Mesothelial cell of epicardium (in vitro differentiated cells): Measurements from ENCODE around the gene PCDH19. TPM values are rescaled to one million over a fixed set of nuclear protein-coding genes. Genes with fewer than 3 reads are reported as not detected.

Experiments used
- DNase-seq, 2 experiments: peaks; one replicate each; pipeline ENCODE4 v3.0.0; 2021; ENCODE audit warnings: low spot score in 2 of 2; ENCODE audit not compliant: unreplicated experiment in 2 of 2
- H3K27ac Mint-ChIP-seq: 2 replicates; pipeline ENCODE4 v1.8.0; 2021; ENCODE audit warnings: mixed read lengths
- H3K27me3 Mint-ChIP-seq: 2 replicates; pipeline ENCODE4 v1.8.0; 2021; ENCODE audit warnings: low read depth, mixed read lengths
- H3K36me3 Mint-ChIP-seq: 2 replicates; pipeline ENCODE4 v1.8.0; 2021; ENCODE audit warnings: mixed read lengths
- H3K4me1 Mint-ChIP-seq: 2 replicates; pipeline ENCODE4 v1.8.0; 2021; ENCODE audit warnings: mixed read lengths
- H3K4me3 Mint-ChIP-seq: 2 replicates; pipeline ENCODE4 v1.8.0; 2021; ENCODE audit warnings: mild to moderate bottlenecking, moderate library complexity, mixed read lengths
- H3K9me3 Mint-ChIP-seq: 2 replicates; pipeline ENCODE4 v1.8.0; 2021; ENCODE audit warnings: mixed read lengths
- CTCF ChIP-seq: fragments of 200-600 bp; sonication (generic); IDR thresholded peaks from one replicate; pipeline ENCODE4 v1.5.0; 2021; ENCODE audit warnings: antibody characterized with exemption; ENCODE audit not compliant: unreplicated experiment
- total RNA-seq: library from RNA; stranded (reverse); gene quantifications from 3 replicates; pipeline ENCODE4 v1.2.1, GENCODE V29; 2021

Gene PCDH19
- total RNA-seq, 1 donor from 2014 or later, result 9.4 TPM

- H3K27ac Mint-ChIP-seq, result no peak overlapping the region
- no peak overlapping the region for H3K4me3 Mint-ChIP-seq
- H3K27me3 Mint-ChIP-seq, result peaks cover 2% of the 10 kb centered on the region
- DNase-seq, result no peak
- no peaks in the 10 kb centered on the region for H3K36me3 Mint-ChIP-seq
- peaks cover 17% of the 10 kb centered on the region for H3K9me3 Mint-ChIP-seq
- H3K4me1 Mint-ChIP-seq, result peaks cover 2% of the 10 kb centered on the region
- no peak for TF ChIP-seq CTCF
Measured at GRCh38 chrX:100277231-100277630, 132.8 kb downstream of the PCDH19 start.

GRCh38 chrX:100274916-100275315, 135.2 kb downstream of the PCDH19 start:
- no peak for TF ChIP-seq CTCF
- H3K4me3 Mint-ChIP-seq, result no peak overlapping the region

GRCh38 chrX:100265179-100265578, 144.9 kb downstream of the PCDH19 start:
- DNase-seq, result no peak
- no peak overlapping the region for H3K4me3 Mint-ChIP-seq
- TF ChIP-seq CTCF, result no peak
- H3K36me3 Mint-ChIP-seq, result no peaks in the 10 kb centered on the region
- no peaks in the 10 kb centered on the region for H3K4me1 Mint-ChIP-seq
- peaks cover 13% of the 10 kb centered on the region for H3K9me3 Mint-ChIP-seq
- H3K27ac Mint-ChIP-seq, result no peak overlapping the region
- H3K27me3 Mint-ChIP-seq, result peaks cover 8% of the 10 kb centered on the region

More at GRCh38 chrX:100274916-100275315, 135.2 kb downstream of the PCDH19 start:
- H3K36me3 Mint-ChIP-seq, result no peaks in the 10 kb centered on the region
- no peak for DNase-seq
- H3K27ac Mint-ChIP-seq, result no peak overlapping the region
- H3K4me1 Mint-ChIP-seq, result peaks cover 2% of the 10 kb centered on the region
- peaks cover 12% of the 10 kb centered on the region for H3K9me3 Mint-ChIP-seq
- peaks cover 2% of the 10 kb centered on the region for H3K27me3 Mint-ChIP-seq

GRCh38 chrX:100264200-100264599, 145.9 kb downstream of the PCDH19 start:
- Mint-ChIP-seq H3K36me3 (no peaks in the 10 kb centered on the region), H3K27me3 (peaks cover 8% of the 10 kb centered on the region), H3K27ac (no peak overlapping the region), H3K4me1 (no peaks in the 10 kb centered on the region), H3K4me3 (no peak overlapping the region), H3K9me3 (peaks cover 11% of the 10 kb centered on the region)
- DNase-seq, result no peak
- no peak for TF ChIP-seq CTCF

- no peak for TF ChIP-seq CTCF
- Mint-ChIP-seq H3K36me3 (no peaks in the 10 kb centered on the region), H3K27ac (no peak overlapping the region), H3K4me3 (no peak overlapping the region), H3K9me3 (peaks cover 11% of the 10 kb centered on the region), H3K27me3 (peaks cover 7% of the 10 kb centered on the region), H3K4me1 (no peaks in the 10 kb centered on the region)
- DNase-seq, result no peak
Measured at GRCh38 chrX:100263650-100264049, 146.4 kb downstream of the PCDH19 start.
